K562 (cell line): ENCODE data around the gene IFI6. TPM values are rescaled to one million over a fixed set of nuclear protein-coding genes. Genes with fewer than 3 reads are reported as not detected.
A peak's percentile ranks its signal among the peaks of the same experiment; 100 is the strongest.

Experiments
- BRCA1 ChIP-seq, 2 experiments: fragments of 450-650 bp in 1 of 2; sonication (generic) in 1 of 2; formaldehyde crosslinking in 1 of 2; IDR thresholded peaks; 2 replicates each; pipeline versions ENCODE4 v1.5.0 to v1.6.1; 2017 to 2020; ENCODE audit warnings: mild to moderate bottlenecking in 1 of 2, missing genetic modification reagents in 1 of 2
- CEBPB ChIP-seq: fragments of 450-650 bp; IDR thresholded peaks from 2 replicates; pipeline ENCODE4 v1.6.1; 2016; ENCODE audit warnings: missing genetic modification characterization, missing compliant biosample characterization
- E2F4 ChIP-seq: sonication (generic); formaldehyde crosslinking; IDR thresholded peaks from 2 replicates; pipeline ENCODE4 v1.8.0; 2022; ENCODE audit warnings: mild to moderate bottlenecking, low read depth, missing genetic modification reagents
- EP400 ChIP-seq: fragments of 450-650 bp; IDR thresholded peaks from 2 replicates; pipeline ENCODE4 v1.6.1; 2017; ENCODE audit warnings: antibody characterized with exemption, mild to moderate bottlenecking, moderate library complexity
- HDAC2 ChIP-seq: fragments of 450-650 bp; IDR thresholded peaks from 2 replicates; pipeline ENCODE4 v1.6.1; 2016; ENCODE audit warnings: mild to moderate bottlenecking
- JUND ChIP-seq, 2 experiments: IDR thresholded peaks; 2 replicates in 1 of 2; 3 replicates in 1 of 2; pipeline ENCODE4 v1.6.1; 2011; ENCODE audit warnings: borderline replicate concordance in 2 of 2, low read depth in 2 of 2, low read length in 2 of 2, improper control_type of control experiment in 1 of 2, missing biosample characterization in 1 of 2, missing genetic modification characterization in 1 of 2, missing genetic modification reagents in 1 of 2
- MBD1 ChIP-seq: fragments of 250-450 bp; sonication (Bioruptor Pico); IDR thresholded peaks from 2 replicates; pipeline ENCODE4 v1.8.0; 2022; ENCODE audit warnings: inconsistent platforms
- MTA1 ChIP-seq: fragments of 450-650 bp; IDR thresholded peaks from 2 replicates; pipeline ENCODE4 v1.6.1; 2017; ENCODE audit warnings: borderline replicate concordance
- MTA3 ChIP-seq: fragments of 450-650 bp; formaldehyde crosslinking; IDR thresholded peaks from 2 replicates; pipeline ENCODE4 v1.6.1; 2017; ENCODE audit warnings: mild to moderate bottlenecking, borderline replicate concordance
- NR3C1 ChIP-seq: sonication (generic); formaldehyde crosslinking; IDR thresholded peaks from 2 replicates; pipeline ENCODE4 v1.8.1; 2022; ENCODE audit warnings: missing genetic modification reagents
- NUFIP1 ChIP-seq: fragments of 450-650 bp; IDR thresholded peaks from 2 replicates; pipeline ENCODE4 v1.6.1; 2018; ENCODE audit not compliant: partially characterized antibody
- PHF8 ChIP-seq: fragments of 200-600 bp; sonication (generic); IDR thresholded peaks from 2 replicates; pipeline ENCODE4 v1.6.1; 2012; ENCODE audit warnings: mixed run types, mild to moderate bottlenecking, inconsistent platforms, low read length, moderate library complexity, borderline replicate concordance
- RAD51 ChIP-seq: fragments of 450-650 bp; IDR thresholded peaks from 2 replicates; pipeline ENCODE4 v1.7.1; 2016; ENCODE audit warnings: low read depth, mild to moderate bottlenecking, borderline replicate concordance
- RCOR1 ChIP-seq, 2 experiments: IDR thresholded peaks; 2 replicates each; pipeline ENCODE4 v1.6.1; 2012; ENCODE audit warnings: low read depth in 2 of 2, low read length in 2 of 2, borderline replicate concordance in 1 of 2, improper control_type of control experiment in 1 of 2
- ZNF780A ChIP-seq: fragments of 250-450 bp; sonication (Bioruptor Pico); IDR thresholded peaks from 2 replicates; pipeline ENCODE4 v1.5.0; 2021; ENCODE audit warnings: mild to moderate bottlenecking
- polyA plus RNA-seq, 8 experiments: library from polyadenylated mRNA; depleted of rRNA in 4 of 8; stranded (reverse) in 5 of 8; unstranded in 3 of 8; fragments of >200 nt; fragmentation: Nextera tagmentation in 2 of 8; fragmentation: Illumina TruSeq in 1 of 8; extraction: Ambion mirVana in 2 of 8; extraction: Trizol in 1 of 8; gene quantifications; 2 replicates each; pipeline versions ENCODE4 v1.2.1 to v1.2.3, GENCODE V29; 2011 to 2014; ENCODE audit warnings: inconsistent platforms in 1 of 8, missing spikeins in 1 of 8
- total RNA-seq, 7 experiments: library from RNA; depleted of rRNA in 6 of 7; stranded (reverse); fragments of >200 nt in 6 of 7; fragmentation: Illumina TruSeq in 2 of 7; extraction: Trizol in 2 of 7; gene quantifications; 2 replicates each; pipeline versions ENCODE4 v1.2.1 to v1.2.3, GENCODE V29; 2011 to 2021; ENCODE audit warnings: low replicate concordance in 1 of 7
- TF ChIP-seq, protein P1 (sequence below), 3 experiments: fragments of 200-800 bp in 1 of 3; fragments of 250-450 bp in 1 of 3; fragments of 450-650 bp in 1 of 3; sonication (Bioruptor Pico) in 1 of 3; sonication (Bioruptor generic) in 1 of 3; formaldehyde crosslinking in 1 of 3; IDR thresholded peaks; 2 replicates each; pipeline versions ENCODE4 v1.6.1 to v1.8.0; 2016 to 2022; ENCODE audit warnings: mild to moderate bottlenecking in 2 of 3, missing genetic modification characterization in 2 of 3, missing compliant biosample characterization in 1 of 3, moderate library complexity in 1 of 3
- TF ChIP-seq, protein P2 (sequence below), 2 experiments: fragments of 250-450 bp in 1 of 2; fragments of 450-650 bp in 1 of 2; sonication (Bioruptor Pico) in 1 of 2; IDR thresholded peaks; 2 replicates each; pipeline versions ENCODE4 v1.6.1 to v1.8.0; 2016 to 2021; ENCODE audit warnings: mild to moderate bottlenecking in 2 of 2, moderate library complexity in 2 of 2, missing compliant biosample characterization in 1 of 2, missing genetic modification characterization in 1 of 2

The IFI6 gene
- total and polyA plus RNA-seq, 9 of the 15 experiments (the other 6 are each of a cell fraction or from before 2014, with no cell fraction given) = 0.17 to 4.5 (median 2.2) TPM

DNA sequence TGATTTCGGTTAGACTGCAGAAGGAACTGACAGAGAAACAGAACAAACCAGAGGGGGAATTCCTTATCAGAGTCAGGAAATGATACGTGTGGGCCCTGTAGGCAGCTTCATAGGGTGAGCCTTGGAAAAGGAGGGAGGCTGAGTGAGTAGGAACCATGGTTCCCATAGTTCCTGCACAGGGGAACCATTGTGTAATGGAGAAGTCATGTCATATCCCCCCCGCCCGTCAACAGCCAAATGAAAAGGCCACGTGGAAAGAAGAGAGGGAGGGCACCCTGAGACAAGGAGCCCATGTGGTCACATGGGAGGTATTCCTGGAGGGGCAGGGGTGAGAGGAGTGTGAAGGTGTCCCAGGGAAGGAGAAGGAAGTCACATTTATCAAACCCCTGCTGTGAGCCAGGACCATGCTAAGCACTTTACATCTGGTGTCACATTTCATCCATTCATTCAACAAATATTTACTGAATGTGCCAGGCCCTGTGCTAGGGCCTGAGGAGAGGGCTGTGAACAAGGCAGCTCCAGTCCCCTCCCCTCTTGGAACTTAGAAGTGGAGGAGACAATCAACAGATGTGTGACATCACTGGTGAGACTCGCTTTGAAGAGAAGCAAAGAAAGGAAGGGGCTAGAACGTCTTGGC, 21.3 kb downstream of the IFI6 start (continued):
- TF ChIP-seq, protein P1, sequence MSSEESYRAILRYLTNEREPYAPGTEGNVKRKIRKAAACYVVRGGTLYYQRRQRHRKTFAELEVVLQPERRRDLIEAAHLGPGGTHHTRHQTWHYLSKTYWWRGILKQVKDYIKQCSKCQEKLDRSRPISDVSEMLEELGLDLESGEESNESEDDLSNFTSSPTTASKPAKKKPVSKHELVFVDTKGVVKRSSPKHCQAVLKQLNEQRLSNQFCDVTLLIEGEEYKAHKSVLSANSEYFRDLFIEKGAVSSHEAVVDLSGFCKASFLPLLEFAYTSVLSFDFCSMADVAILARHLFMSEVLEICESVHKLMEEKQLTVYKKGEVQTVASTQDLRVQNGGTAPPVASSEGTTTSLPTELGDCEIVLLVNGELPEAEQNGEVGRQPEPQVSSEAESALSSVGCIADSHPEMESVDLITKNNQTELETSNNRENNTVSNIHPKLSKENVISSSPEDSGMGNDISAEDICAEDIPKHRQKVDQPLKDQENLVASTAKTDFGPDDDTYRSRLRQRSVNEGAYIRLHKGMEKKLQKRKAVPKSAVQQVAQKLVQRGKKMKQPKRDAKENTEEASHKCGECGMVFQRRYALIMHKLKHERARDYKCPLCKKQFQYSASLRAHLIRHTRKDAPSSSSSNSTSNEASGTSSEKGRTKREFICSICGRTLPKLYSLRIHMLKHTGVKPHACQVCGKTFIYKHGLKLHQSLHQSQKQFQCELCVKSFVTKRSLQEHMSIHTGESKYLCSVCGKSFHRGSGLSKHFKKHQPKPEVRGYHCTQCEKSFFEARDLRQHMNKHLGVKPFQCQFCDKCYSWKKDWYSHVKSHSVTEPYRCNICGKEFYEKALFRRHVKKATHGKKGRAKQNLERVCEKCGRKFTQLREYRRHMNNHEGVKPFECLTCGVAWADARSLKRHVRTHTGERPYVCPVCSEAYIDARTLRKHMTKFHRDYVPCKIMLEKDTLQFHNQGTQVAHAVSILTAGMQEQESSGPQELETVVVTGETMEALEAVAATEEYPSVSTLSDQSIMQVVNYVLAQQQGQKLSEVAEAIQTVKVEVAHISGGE (CRISPR knock-in tag; IDR thresholded peaks at IDR 0.05) = peak in 1 of 3 experiments; percentile 60; a peak in 1 of 6 replicates
- TF ChIP-seq MTA1 = 0 out of 2 replicates have a peak, but pooled peaks have one; percentile 32
- TF ChIP-seq NR3C1 = no peak
- peak; percentile 58 for TF ChIP-seq RAD51
- no peak for TF ChIP-seq MTA3
- peak; percentile 81; the same call in 1 of the 2 replicates for TF ChIP-seq HDAC2
- TF ChIP-seq JUND (IDR thresholded peaks at IDR 0.05; ENCODE audit: borderline replicate concordance, low read depth, low read length) = peak; percentile 15; the same call in 1 of the 2 replicates
- 0 out of 3 replicates have a peak, but pooled peaks have one; percentile 45 for TF ChIP-seq JUND (tag; IDR thresholded peaks at IDR 0.05; ENCODE audit: borderline replicate concordance, low read depth, low read length)
- peak in 1 of 2 experiments; percentile 25; a peak in 1 of 4 replicates for TF ChIP-seq RCOR1 (IDR thresholded peaks at IDR 0.05; ENCODE audit: borderline replicate concordance in 1 of 2, low read depth in 2 of 2, low read length in 2 of 2)
- no peak for TF ChIP-seq BRCA1 (IDR thresholded peaks at IDR 0.05)
- no peak for TF ChIP-seq BRCA1 (CRISPR knock-in tag; IDR thresholded peaks at IDR 0.05)
- TF ChIP-seq, protein P2, sequence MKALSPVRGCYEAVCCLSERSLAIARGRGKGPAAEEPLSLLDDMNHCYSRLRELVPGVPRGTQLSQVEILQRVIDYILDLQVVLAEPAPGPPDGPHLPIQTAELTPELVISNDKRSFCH (CRISPR knock-in tag; IDR thresholded peaks at IDR 0.05) = no peak
- TF ChIP-seq, protein P2 (tag; IDR thresholded peaks at IDR 0.05) = peak; percentile 51; the same call in 1 of the 2 replicates
- TF ChIP-seq EP400 = peak; percentile 71
- TF ChIP-seq NUFIP1 = no peak
- TF ChIP-seq MBD1 = no peak
- TF ChIP-seq E2F4 (CRISPR knock-in tag) = no peak
- no peak for TF ChIP-seq ZNF780A (CRISPR knock-in tag)
- peak; percentile 57; the same call in 1 of the 2 replicates for TF ChIP-seq CEBPB (tag)
- TF ChIP-seq PHF8 = peak; percentile 25; the same call in 1 of the 2 replicates
